ENCODE measurements around the gene SEC14L1. TPM values are rescaled to one million over a fixed set of nuclear protein-coding genes. Genes with fewer than 3 reads are reported as not detected.
"Not testable (repeated sequence)": the region's sequence is repeated elsewhere in the genome, so short reads cannot be mapped to it uniquely, and the experiment has no call there.

Gene SEC14L1
- 10 to 100 TPM; 86.5 to 88.8 TPM for total RNA-seq

DNA sequence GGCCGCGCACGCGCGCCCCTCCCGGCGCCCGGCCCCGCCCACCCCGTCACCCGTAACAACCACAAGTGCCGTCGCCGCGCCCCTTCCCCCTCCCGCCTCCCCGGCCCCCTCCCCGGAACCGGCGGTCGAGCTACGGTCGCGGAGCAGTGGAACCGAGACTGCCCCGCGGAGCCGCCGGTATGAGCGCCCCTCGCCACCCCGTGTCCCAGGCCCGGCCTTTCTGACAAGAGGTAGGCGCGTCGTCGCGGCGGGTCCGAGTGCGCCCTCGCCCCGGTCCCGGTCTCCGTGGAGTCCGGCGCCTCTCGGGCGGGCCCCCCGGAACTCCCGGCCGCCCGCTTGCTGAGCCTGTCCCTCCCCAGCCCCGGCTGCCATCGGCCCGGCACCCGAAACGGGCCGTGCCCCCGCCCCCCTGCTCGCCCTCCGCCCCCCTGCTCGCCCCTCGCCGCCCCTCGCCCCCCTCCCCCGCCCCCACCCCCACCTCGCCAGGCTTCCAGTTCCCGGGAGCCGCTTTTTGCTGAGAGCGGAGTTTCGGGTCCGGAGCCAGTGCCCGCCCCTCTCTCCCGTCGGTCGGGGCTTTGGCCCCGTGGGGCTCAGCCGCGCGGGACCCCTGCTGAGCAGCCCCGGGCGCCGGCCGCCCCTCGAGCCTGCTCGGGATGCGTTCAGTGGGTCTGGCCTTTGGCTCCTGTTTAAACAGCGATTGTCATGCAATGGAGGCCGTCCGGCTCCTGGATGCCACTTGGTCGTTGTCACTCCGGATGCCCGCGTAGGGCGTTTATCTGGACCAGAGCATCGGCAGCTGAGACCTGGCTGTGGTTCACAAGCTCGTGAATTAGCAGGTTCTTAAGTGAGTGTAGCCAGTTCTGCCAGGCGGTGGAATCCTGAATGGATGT lies at the start of gene SEC14L1:
TSS of gene SEC14L1 (plus strand) at position 92 of the 890 bp plus-strand sequence. CDS start 2,628 bp downstream, outside the sequence.
- Mint-ChIP-seq H3K9me3 (ENCODE audit: insufficient read depth) (peaks cover 18% of the 10 kb centered on the region), H3K27me3 (ENCODE audit: low read depth) (no peaks in the 10 kb centered on the region), H3K36me3 (ENCODE audit: low read depth) (peaks cover 65% of the 10 kb centered on the region), H3K4me3 (peak within 1 kb of the TSS; percentile 90), H3K27ac (peak within 1 kb of the TSS; percentile 91), H3K4me1 (ENCODE audit: low read depth) (peaks cover 73% of the 10 kb centered on the region)
- ChIA-PET CTCF (interaction anchor here (0.7 to 4.3 kb wide), 11 partner anchors 9 to 55 kb away, joined by 3 to 32 read pairs (median 4); no protein-coding TSS in a partner anchor), POLR2A (interaction anchor here (0.6 to 2.8 kb wide), 15 partner anchors 9 to 94 kb away, joined by 3 to 45 read pairs (median 5); no protein-coding TSS in a partner anchor)
- peak; percentile 58 for ATAC-seq
- peak; percentile 59 for DNase-seq

DNA sequence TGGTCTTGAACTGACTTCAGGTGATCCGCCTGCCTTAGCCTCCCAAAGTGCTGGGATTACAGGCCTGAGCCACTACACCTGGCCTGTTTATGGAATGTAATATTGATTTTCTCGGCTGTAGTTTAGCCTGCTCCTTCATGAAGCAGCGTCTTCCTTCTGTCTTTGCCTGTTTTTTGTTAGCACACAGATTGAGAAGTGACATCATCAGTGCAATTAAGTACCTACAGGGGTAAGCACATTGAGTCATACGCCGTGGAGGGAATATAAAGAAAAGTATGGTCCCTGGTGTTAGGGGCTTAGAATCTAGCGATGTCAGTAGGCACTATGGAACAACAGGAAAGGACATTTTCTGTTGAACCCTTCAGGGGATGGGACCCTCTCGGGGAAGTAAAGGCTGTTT lies 48.7 kb upstream of the SEC14L1 start:
- DNase-seq (no peak), ATAC-seq (no peak)
- Mint-ChIP-seq H3K27me3 (ENCODE audit: low read depth) (no peaks in the 10 kb centered on the region), H3K27ac (peak overlapping the region; percentile 2), H3K9me3 (ENCODE audit: insufficient read depth) (no peaks in the 10 kb centered on the region), H3K36me3 (ENCODE audit: low read depth) (peaks cover 60% of the 10 kb centered on the region), H3K4me1 (ENCODE audit: low read depth) (peaks cover 59% of the 10 kb centered on the region), H3K4me3 (no peak overlapping the region)
- ChIA-PET CTCF (no interaction called here), POLR2A (interaction anchor here (1.5 kb wide), 1 partner anchor 48 kb away, joined by 7 read pairs; the partner anchor contains the start of gene SEC14L1)

DNA sequence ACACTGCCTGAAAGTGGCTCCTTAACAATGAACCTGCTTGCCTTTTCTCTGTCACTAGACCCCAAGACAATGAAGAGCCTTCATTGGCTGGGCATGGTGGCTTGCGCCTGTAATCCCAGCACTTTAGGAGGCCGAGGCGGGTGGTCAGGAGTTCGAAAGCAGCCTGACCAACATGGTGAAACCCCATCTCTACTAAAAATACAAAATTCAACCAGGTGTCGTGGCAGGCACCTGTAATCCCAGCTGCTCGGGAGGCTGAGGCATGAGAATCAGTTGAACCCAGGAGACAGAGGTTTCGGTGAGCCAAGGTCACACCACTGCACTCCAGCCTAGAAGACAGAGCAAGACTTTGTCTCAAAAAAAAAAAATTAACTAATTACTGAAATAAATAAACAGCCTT lies 45.3 kb upstream of the SEC14L1 start:
- Mint-ChIP-seq H3K27ac (no peak overlapping the region), H3K4me3 (no peak overlapping the region), H3K9me3 (ENCODE audit: insufficient read depth) (no peaks in the 10 kb centered on the region), H3K27me3 (ENCODE audit: low read depth) (no peaks in the 10 kb centered on the region), H3K36me3 (ENCODE audit: low read depth) (peaks cover 58% of the 10 kb centered on the region), H3K4me1 (ENCODE audit: low read depth) (peaks cover 57% of the 10 kb centered on the region)
- CTCF ChIA-PET = interaction anchor here (1.1 kb wide), 1 partner anchor 32 kb away, joined by 3 read pairs; no protein-coding TSS in a partner anchor
- POLR2A ChIA-PET = interaction anchor here (1.0 kb wide), 1 partner anchor 44 kb away, joined by 4 read pairs; no protein-coding TSS in a partner anchor
- ATAC-seq = no peak
- DNase-seq = no peak

DNA sequence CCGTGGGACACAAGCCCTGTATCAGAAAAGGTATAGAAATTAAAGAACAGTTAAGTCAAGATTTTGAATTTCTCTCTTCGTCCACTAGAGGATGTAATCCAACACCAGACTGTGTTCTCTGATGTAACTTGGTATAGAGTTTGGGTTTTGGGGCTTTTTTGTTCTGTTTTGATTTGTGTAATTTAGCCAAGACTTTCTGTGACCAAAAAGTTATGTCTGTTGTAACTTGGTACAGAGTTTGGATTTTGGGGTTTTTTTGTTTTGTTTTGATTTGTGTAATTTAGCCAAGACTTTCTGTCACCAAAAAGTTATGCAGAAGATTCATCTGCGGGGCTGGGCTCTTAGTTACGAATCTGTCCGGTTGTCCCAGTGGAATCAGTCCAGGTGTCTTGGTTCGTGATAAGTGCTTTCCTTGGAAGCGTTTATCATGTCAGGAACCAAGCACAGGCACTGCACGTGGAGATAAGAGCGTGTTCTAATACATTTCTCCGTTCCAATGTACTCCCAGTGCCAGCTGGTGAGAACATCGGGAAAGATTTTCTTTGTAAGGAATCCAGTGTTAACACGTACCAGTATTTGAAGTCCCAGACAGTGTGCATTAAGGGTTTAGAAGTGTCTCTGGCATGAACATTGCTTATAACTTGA lies 44.1 kb upstream of the SEC14L1 start:
- POLR2A ChIA-PET = no interaction called here
- DNase-seq (no peak), ATAC-seq (peak; percentile 66)
- CTCF ChIA-PET = interaction anchor here (0.9 to 3.1 kb wide), 4 partner anchors 8 to 139 kb away, joined by 3 to 11 read pairs (median 3); partner anchors contain the start of gene SEC14L1
- Mint-ChIP-seq H3K4me3 (no peak overlapping the region), H3K9me3 (ENCODE audit: insufficient read depth) (no peaks in the 10 kb centered on the region), H3K4me1 (ENCODE audit: low read depth) (peaks cover 47% of the 10 kb centered on the region), H3K36me3 (ENCODE audit: low read depth) (peaks cover 54% of the 10 kb centered on the region), H3K27me3 (ENCODE audit: low read depth) (no peaks in the 10 kb centered on the region), H3K27ac (no peak overlapping the region)

DNA sequence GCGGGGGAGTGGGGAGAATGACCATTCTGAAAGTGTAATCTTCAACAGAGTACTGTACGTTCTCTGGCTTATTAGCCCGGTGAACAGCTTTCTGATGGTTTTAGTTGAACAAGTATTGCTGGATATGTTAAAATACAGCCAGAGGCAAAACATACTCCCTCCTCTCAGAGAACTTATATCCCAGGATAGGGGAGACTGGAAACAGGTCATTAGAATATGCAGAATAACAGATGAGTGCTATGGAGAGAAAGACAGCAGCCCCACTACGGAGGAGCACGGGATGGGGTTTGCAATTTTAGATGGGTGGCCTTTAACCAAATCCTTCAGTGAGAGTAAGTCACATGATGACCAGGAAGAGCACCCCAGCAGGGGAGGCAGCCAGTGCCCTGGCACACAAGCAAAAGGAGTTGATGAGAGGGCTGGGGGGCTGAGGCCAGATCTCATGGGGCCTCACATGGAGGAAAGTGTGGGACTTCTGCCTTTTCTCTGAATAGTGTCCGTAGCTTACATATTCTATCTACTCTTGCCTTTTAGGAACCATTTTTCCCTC lies 43.1 kb upstream of the SEC14L1 start:
- DNase-seq (no peak), ATAC-seq (no peak)
- no peak overlapping the region for H3K4me3 Mint-ChIP-seq
- peak overlapping the region; percentile 53 for H3K27ac Mint-ChIP-seq
- H3K9me3 Mint-ChIP-seq (ENCODE audit: insufficient read depth) = no peaks in the 10 kb centered on the region
- H3K27me3 Mint-ChIP-seq (ENCODE audit: low read depth) = no peaks in the 10 kb centered on the region
- peaks cover 50% of the 10 kb centered on the region for H3K36me3 Mint-ChIP-seq (ENCODE audit: low read depth)
- ChIA-PET POLR2A (interaction anchor here (0.6 to 2.1 kb wide), 2 partner anchors 43 to 91 kb away, joined by 3 to 9 read pairs; partner anchors contain the start of gene SEC14L1), CTCF (interaction anchor here (0.9 to 3.1 kb wide), 4 partner anchors 9 to 138 kb away, joined by 3 to 11 read pairs (median 3); partner anchors contain the start of gene SEC14L1)
- peaks cover 44% of the 10 kb centered on the region for H3K4me1 Mint-ChIP-seq (ENCODE audit: low read depth)

DNA sequence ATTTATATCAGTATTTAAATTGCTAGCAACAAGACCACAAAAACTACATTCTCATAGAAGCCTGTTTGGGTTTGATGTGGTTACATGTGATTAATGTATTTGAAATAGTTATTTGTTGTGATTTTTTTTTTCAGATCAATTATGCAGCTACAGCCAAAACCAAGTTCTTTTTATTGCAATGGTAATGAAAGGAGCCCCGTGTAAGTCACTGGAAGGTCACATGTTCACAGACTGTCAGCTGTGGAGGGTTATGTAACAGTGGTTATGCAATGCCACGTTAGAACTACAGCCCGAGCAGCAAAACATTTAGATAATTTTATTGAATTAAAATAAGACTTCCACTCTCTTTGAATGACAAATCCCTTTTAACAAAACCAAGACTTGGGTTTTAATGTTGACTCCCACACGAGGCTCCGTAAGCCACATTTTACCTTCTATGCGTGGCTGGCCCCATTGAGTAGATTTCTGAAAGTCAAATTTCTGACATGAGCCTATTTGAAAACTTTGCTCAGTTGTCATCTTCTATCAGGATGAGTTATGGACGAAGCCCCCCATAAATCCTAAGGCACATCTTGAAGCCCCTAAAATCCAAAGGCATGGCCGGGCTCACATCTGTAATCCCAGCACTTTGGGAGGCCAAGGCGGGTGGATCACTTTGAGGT lies 41.8 kb upstream of the SEC14L1 start:
- Mint-ChIP-seq H3K9me3 (ENCODE audit: insufficient read depth) (no peaks in the 10 kb centered on the region), H3K36me3 (ENCODE audit: low read depth) (peaks cover 39% of the 10 kb centered on the region), H3K4me1 (ENCODE audit: low read depth) (peaks cover 40% of the 10 kb centered on the region), H3K27ac (no peak overlapping the region), H3K4me3 (no peak overlapping the region), H3K27me3 (ENCODE audit: low read depth) (no peaks in the 10 kb centered on the region)
- CTCF ChIA-PET = interaction anchor here (0.7 to 3.1 kb wide), 6 partner anchors 9 to 107 kb away, joined by 3 to 11 read pairs (median 4); no protein-coding TSS in a partner anchor
- POLR2A ChIA-PET = interaction anchor here (0.7 to 2.1 kb wide), 3 partner anchors 11 to 553 kb away, joined by 3 to 9 read pairs (median 3); partner anchors contain the start of gene SEC14L1
- no peak for ATAC-seq
- DNase-seq = peak; percentile 36

DNA sequence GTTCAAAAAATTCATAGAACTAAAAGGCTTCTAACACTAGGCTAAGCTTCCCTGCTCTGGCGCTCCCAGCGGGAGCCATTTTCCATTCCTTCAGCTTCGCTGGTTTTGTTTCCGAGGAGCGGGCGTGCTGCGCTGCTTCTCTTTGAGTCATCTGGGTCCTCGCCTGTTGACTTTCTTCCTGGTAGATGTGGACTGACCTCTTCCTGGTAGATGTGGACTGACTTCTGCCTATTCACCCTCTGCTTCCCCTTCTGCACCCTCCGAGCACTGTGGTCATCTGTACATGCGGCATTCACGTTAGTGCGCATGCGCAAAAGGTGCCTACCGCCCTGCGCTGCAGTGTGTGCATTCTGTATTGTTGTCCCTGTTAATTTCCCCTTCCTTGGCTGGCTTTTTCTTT lies 40.8 kb upstream of the SEC14L1 start:
- peaks cover 38% of the 10 kb centered on the region for H3K4me1 Mint-ChIP-seq (ENCODE audit: low read depth)
- H3K36me3 Mint-ChIP-seq (ENCODE audit: low read depth) = peaks cover 32% of the 10 kb centered on the region
- POLR2A ChIA-PET = no interaction called here
- no peak overlapping the region for H3K27ac Mint-ChIP-seq
- CTCF ChIA-PET = interaction anchor here (3.1 kb wide), 1 partner anchor 12 kb away, joined by 11 read pairs; no protein-coding TSS in a partner anchor
- DNase-seq = no peak
- H3K9me3 Mint-ChIP-seq (ENCODE audit: insufficient read depth) = no peaks in the 10 kb centered on the region
- H3K27me3 Mint-ChIP-seq (ENCODE audit: low read depth) = no peaks in the 10 kb centered on the region
- no peak overlapping the region for H3K4me3 Mint-ChIP-seq
- ATAC-seq = no peak

DNA sequence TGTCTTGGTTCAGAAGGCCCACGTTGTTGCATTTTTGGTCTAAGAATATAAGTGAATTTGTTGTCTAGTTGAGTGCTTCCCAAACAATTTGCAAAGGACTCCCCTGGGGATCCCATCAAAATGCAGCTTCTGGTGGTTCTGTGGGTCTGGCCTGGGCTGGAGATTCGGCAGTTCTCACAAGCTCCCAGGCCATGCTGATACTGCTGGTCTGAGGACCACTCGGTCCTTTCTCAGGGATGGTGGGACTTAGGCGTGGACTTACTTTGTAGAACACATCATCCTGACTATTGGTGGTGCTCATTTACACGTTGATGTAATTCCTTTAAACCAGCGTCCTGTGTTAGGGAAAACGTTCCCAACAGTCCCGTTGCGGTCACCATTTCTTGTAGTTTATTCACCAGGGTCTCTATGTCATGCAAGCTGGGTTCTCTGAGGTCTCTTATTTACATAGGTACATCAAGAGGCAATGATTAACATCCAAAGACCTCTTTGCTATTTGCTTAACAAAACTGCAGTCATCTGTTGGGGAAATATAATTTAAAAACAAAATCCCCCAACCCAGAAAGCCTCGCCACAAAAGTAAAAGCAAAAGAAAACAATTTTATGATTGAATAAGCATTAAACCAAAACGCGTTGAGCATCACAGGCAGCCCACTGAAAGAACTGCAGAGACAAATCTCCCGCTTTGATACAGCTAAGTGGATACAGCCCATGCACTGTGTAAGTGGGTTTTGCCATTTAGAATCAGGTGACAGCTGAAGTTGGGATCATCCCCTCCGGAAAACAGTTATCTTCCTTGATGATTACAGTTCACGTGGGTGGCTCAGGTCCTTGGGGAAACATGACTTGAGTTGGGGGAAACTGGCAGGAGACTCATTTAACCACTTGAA lies 39.0 kb upstream of the SEC14L1 start:
- no peak for ATAC-seq
- H3K36me3 Mint-ChIP-seq (ENCODE audit: low read depth) = peaks cover 25% of the 10 kb centered on the region
- no peaks in the 10 kb centered on the region for H3K27me3 Mint-ChIP-seq (ENCODE audit: low read depth)
- ChIA-PET POLR2A (interaction anchor here (0.6 to 1.5 kb wide), 2 partner anchors 26 to 27 kb away, joined by 3 read pairs; no protein-coding TSS in a partner anchor), CTCF (no interaction called here)
- no peak overlapping the region for H3K4me3 Mint-ChIP-seq
- H3K27ac Mint-ChIP-seq = no peak overlapping the region
- H3K9me3 Mint-ChIP-seq (ENCODE audit: insufficient read depth) = no peaks in the 10 kb centered on the region
- DNase-seq = no peak
- peaks cover 40% of the 10 kb centered on the region for H3K4me1 Mint-ChIP-seq (ENCODE audit: low read depth)

DNA sequence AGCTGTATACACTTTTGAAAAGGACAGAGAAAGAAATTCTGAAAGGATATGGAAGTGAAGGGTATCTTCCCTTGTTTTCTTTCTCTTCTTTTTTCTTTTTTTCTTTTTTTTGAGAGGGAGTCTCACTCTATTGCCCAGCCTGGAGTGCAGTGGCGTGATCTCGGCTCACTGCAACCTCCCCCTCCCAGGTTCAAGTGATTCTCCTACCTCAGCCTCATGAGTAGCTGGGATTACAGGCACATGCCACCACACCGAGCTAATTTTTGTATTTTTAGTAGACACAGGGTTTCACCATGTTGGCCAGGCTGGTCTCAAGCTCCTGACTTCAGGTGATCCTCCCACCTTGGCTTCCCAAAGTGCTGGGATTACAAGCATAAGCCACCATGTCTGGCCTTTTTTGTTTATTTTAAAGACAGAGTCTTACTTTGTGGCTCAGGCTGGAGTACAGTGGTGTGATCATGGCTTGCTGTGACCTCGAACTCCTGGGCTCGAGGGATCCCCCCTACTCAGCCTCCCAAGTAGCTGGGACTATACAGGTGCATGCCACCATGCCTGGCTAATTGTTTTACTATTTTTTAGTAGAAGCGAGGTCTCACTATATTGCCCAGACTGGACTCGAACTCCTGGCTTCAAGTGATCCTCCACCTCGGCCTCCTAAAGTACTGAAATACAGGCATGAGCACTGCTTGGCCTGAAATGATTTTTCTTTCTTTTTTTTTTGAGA lies 38.2 kb upstream of the SEC14L1 start:
- POLR2A ChIA-PET = interaction anchor here (1.5 kb wide), 1 partner anchor 26 kb away, joined by 3 read pairs; no protein-coding TSS in a partner anchor
- H3K4me3 Mint-ChIP-seq; CTCF ChIA-PET; DNase-seq; H3K27me3 Mint-ChIP-seq (ENCODE audit: low read depth); ATAC-seq; H3K27ac Mint-ChIP-seq; H3K9me3 Mint-ChIP-seq (ENCODE audit: insufficient read depth): not testable (repeated sequence)
- peaks cover 36% of the 10 kb centered on the region for H3K4me1 Mint-ChIP-seq (ENCODE audit: low read depth)
- H3K36me3 Mint-ChIP-seq (ENCODE audit: low read depth) = peaks cover 24% of the 10 kb centered on the region

DNA sequence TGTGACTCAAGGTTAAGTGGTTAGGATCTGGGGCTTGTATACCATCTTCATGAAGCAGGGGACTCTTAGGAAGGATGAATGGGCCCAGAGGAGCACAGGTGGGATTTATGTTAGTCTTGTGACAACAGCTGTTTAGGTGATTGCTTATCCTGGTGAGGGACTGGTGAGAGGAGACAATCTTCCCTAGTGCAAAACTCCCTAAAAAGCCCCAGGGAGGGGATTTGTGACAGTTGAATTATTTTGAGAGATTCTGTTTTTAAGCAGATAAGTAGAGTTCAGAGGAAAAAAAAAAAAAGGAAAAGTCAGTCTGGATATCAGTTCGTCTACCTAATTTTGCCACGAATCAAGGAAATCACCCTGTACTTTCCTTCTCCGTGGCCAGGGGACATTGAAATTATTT lies 35.1 kb upstream of the SEC14L1 start:
- POLR2A ChIA-PET = no interaction called here
- Mint-ChIP-seq H3K4me1 (ENCODE audit: low read depth) (peaks cover 42% of the 10 kb centered on the region), H3K27ac (no peak overlapping the region), H3K9me3 (ENCODE audit: insufficient read depth) (no peaks in the 10 kb centered on the region), H3K27me3 (ENCODE audit: low read depth) (no peaks in the 10 kb centered on the region), H3K36me3 (ENCODE audit: low read depth) (peaks cover 8% of the 10 kb centered on the region), H3K4me3 (no peak overlapping the region)
- CTCF ChIA-PET = interaction anchor here (1.9 kb wide), 1 partner anchor 18 kb away, joined by 7 read pairs; no protein-coding TSS in a partner anchor
- no peak for DNase-seq
- no peak for ATAC-seq

Measured in activated CD8-positive, alpha-beta T cell treated with anti-CD3 and anti-CD28 coated beads, Interleukin-2, amount 10 ng/mL, durations not matched to agents 7 days and 5 days (primary cell).